ENCODE measurements around the gene CEP83.

DNA sequence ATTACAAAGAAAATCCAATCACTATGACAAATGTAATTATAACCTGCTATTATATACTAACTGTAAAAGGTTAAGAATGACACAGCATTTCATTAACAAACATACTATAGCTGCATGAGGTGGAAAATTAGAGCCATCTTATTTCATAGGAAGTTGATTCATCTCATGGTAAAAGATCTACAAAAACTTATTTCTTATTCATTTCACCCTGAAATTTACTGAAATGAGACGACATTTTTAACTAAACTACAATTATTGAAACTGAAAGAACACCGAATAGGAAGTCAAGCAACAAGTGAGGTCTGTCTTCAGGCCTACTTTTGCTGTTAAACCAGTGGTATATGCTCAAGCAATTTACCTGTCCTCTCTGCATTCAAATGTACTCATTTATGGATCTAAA, 87.2 kb downstream of the CEP83 start:
- TF ChIP-seq, protein P1, sequence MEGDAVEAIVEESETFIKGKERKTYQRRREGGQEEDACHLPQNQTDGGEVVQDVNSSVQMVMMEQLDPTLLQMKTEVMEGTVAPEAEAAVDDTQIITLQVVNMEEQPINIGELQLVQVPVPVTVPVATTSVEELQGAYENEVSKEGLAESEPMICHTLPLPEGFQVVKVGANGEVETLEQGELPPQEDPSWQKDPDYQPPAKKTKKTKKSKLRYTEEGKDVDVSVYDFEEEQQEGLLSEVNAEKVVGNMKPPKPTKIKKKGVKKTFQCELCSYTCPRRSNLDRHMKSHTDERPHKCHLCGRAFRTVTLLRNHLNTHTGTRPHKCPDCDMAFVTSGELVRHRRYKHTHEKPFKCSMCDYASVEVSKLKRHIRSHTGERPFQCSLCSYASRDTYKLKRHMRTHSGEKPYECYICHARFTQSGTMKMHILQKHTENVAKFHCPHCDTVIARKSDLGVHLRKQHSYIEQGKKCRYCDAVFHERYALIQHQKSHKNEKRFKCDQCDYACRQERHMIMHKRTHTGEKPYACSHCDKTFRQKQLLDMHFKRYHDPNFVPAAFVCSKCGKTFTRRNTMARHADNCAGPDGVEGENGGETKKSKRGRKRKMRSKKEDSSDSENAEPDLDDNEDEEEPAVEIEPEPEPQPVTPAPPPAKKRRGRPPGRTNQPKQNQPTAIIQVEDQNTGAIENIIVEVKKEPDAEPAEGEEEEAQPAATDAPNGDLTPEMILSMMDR (IDR thresholded peaks at IDR 0.05; ENCODE audit: low read depth, low read length): no peak
- no peak for TF ChIP-seq EZH2phosphoT487 (IDR thresholded peaks at IDR 0.05; ENCODE audit: low read depth)
